ENCODE measurements around the gene IRF2BPL.
A peak's percentile ranks its signal among the peaks of the same experiment; 100 is the strongest.

The IRF2BPL gene

DNA sequence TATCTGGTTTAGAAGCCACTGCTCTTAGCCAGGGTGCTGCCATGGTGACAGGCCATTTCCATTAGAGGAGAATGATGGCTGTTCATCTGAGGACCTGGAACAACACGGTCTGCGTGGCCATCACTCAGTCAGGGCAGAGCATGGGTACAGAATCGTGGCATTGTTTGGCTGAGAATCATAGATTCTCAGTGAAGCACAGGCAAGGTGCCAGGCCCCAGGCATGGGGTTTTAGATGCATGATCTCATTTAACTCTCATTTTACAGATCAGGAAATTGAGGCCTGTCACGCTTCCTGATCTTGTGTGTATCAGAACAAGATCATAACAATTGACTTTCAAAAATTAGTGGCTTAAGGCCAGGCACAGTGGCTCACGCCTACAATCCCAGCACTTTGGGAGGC is 26.8 kb upstream of the IRF2BPL start:
- no peak for DNase-seq (ENCODE audit: low read depth in 1 of 2, low spot score in 1 of 2)

DNA sequence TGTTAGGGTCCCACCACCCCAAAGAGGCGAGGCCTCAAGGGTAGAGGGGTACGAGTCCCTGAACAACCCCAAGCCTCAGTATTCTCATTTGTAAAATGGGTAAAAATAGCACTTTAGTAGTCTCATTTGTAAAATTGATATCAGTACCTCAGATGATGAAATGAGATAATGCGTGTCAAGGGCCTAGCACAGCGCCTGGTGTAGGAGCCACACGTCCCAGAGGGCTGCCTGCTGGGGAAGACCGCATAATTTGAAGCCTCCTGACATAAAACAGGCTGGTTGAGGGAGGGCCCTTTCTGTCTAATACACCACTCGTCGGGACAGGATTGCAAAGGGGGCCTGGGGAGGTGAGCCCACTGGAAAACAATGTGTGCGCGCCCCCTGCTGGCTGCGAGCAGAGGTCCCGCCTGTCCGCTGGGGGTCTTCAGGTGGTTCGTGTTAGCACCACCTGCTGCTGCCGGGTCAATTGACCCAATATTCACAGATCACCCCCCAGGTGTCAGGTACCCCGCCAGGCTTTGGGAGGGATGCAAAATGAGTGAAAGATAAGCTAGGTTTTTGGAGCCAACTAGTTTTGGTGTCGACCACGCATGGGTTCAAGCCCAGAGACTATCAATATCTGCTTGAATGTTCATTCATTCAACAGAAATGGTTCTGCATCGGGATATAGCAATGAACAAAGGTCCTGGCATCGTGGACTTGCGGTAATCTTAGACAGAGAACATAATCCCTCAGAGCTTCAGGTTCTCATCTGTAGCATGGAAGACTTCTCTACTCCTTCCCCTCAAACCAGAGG is 24.7 kb upstream of the IRF2BPL start:
- peak; percentile 50 to 67 for DNase-seq (ENCODE audit: low read depth in 1 of 2, low spot score in 1 of 2)

DNA sequence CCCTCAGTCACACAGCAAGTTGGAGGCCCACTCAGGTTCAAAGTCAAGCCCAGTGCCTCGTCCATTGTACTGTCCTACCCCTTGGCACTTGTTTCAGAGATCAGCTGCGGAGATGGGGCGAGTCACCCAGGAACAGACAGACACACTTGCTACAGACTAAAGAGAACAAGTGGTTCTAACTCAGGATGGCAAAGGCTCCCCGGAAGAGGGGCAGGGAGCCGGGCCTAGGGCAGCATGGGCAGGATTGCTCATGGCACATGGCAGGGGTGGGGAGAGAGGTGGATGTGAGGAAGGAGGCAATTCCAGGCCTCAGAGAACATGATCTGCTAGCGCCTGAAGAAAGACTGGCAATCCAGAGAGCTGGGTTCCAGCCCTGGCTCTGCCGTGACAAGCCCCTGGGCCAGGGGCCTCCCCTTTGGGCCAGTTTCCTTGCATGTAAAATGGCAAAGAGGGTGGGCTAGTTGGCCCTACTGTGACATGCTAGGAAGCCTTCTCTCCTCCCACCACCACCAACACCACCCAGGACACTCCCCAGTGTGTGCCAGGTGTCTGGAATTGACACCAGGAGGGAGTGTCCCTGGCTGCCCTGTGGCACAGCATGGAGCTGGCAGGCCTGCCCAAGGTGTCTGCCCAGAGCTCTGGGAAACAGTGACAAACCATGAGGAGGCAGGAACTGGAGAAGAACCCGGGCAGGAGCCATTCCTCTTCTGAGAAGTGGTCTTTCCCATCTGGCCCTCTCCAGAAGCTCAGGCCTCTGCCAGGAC is 24.0 kb upstream of the IRF2BPL start:
- no peak for DNase-seq (ENCODE audit: low read depth in 1 of 2, low spot score in 1 of 2)

DNA sequence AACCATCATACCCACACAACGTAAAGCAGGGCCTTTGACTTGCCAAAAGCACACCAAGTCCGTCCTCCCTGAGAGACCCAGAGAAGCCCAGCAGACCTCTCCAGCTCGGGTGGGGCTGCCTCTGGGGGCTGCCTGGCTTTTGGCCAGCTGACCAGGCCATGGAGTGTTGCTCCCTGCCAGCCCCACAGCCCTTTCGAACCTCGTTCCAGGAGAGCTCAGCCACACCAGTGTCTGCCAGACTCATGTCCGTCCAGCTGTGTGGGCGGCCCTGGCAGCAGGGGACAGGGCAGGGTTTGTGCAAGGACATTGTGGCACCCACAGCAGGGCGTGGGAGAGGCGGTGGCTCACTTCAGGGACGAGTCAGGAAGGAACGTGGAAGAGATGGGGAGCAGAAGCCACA is 22.6 kb upstream of the IRF2BPL start:
- no peak for DNase-seq (ENCODE audit: low read depth in 1 of 2, low spot score in 1 of 2)

DNA sequence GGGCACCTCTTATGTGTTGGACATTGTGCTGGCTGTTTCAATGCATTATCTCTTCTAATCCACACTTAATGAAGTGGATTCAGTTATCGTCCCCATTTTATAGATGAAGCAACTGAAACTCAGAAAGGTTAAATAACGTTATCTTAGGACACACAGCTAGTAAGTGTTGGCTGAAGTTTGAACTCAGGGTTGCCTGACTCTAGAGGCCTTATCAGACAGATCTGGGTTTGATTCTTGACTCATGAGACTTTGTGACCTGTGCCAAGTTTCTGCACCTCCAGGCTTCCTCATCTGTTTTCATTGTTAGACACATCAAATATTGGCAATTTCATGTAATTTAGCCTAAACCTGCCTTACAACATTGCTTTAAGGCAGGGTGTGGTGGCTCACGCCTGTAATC is 18.2 kb upstream of the IRF2BPL start:
- DNase-seq (ENCODE audit: low read depth in 1 of 2, low spot score in 1 of 2): no peak

DNA sequence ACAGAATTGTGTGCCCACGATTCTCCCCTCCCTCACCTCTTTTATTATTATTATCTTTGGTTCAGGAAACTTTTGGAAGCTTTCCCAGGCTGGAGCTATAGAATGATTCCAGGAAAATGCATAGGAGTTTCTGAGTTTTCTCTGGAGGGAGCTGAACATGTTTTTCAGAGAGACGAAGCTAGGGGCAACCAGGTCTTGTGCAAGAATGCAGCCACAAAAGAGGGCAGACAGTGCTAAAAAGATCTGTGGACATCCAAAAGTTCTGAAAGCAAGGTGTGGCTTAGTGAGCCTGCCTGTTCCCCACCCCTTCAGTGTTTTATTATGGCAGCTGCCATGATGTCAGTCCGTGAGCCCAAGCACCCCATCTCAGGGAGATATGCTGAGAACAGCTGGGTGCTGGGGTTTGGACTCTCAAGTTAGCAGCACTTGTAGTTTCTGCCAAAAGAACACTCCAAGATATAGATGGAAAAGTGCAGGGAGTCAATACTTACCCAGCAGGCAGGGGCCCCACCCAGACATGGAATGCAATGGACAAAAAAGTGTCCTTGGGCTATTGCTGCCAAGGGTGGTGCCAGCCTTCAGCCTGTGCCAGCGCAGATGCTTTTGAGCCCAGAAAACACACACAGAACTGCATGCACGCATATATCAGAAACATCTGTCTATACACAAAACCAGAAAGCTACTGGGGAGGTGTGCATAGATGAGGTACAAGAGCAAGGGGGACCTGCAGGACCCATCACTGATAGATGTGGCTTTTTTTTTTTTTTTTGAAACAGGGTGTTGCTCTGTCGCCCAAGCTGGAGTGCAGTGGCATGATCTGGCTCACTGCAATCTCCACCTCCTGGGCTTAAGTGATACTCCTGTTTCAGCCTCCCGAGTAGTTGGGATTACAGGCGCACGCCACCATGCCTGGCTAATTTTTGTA is 17.0 kb upstream of the IRF2BPL start:
- no peak for DNase-seq (ENCODE audit: low read depth in 1 of 2, low spot score in 1 of 2)

DNA sequence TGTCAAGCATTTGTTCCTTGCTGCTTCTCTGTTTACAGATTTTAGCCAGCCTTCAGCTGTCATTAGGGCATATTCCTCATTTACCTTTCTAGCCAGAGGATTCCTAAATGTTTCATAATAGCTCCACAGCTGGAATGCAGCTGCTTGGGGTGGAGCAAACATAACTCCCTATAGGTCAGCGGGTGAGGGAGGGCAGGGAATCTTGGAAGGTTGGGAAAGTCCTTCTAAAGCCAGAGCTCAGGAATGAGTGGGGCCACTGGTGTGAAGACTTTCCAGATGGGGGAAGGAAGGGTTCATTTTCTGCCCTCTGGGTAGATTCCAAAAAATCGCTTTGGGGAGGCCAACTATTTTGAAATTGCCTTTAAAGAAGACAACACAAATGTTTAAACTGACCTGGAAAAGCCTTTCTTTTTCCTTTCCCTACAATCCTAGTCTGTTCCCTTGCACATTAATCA is 16.3 kb upstream of the IRF2BPL start:
- no peak for DNase-seq (ENCODE audit: low read depth in 1 of 2, low spot score in 1 of 2)

DNA sequence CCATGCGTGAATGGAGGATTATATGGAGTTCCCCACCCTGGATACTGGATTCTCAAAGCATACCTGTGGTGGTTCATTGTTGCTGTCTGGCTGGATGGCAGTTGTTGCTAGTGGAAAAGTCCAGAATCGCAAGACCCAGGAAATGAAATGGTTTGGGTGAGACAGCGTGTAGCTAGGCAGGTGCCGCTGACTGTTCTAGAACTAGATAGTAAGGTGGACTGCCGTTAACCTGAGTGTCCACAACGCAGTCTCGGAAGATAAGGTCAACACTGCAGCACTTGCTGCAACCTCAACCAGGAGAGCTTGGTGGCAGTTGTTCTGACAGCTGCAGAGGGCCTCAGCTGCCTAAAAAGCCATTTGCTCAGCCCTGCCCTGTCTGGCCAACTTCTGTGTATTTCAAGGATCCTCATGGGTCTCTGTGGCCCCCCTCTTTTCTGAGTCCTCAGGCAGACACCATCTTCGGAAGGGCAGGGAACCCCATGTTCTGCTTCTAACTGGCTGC is 15.5 kb upstream of the IRF2BPL start:
- no peak for DNase-seq (ENCODE audit: low read depth in 1 of 2, low spot score in 1 of 2)

DNA sequence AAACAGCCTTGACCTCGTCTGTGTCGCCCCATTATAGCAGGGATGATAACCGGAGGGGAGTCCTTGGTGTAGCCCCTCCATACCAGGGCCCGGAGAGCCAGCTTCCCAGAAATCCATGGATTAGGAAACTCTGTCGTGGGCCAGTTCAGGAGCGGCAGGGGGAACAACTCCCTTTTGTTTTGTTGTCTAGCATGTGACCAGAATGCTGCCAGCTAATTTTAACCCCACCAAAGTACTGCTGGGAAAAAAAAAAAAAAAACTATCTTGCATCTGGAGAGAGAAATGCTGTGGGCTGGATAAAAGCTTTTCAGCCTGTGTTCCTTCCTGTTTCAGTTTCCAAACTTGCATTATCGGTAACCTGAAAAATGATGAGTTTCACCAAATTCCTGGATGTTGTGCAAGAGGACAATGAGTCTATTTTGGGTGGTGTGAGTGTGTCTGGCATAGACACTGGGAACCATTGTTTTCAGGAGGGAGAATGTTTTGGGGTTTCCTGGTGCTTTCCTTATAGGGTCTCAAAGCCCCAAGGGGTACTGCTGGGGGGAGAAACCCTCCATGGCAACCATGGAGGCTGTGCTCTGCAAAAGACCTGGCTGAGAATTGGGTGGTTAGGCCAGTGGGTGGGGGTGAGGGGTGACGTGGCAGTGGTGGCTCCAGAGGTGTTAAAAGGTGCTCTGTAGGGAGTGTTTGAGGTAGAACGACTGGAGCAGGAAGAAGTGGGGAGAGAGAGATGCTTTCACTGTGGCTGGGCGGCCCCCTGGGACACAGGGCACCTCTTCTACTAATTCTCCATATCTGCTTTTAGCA is 14.9 kb upstream of the IRF2BPL start:
- DNase-seq (ENCODE audit: low read depth in 1 of 2, low spot score in 1 of 2): peak in 1 of 2 donors; percentile 23

DNA sequence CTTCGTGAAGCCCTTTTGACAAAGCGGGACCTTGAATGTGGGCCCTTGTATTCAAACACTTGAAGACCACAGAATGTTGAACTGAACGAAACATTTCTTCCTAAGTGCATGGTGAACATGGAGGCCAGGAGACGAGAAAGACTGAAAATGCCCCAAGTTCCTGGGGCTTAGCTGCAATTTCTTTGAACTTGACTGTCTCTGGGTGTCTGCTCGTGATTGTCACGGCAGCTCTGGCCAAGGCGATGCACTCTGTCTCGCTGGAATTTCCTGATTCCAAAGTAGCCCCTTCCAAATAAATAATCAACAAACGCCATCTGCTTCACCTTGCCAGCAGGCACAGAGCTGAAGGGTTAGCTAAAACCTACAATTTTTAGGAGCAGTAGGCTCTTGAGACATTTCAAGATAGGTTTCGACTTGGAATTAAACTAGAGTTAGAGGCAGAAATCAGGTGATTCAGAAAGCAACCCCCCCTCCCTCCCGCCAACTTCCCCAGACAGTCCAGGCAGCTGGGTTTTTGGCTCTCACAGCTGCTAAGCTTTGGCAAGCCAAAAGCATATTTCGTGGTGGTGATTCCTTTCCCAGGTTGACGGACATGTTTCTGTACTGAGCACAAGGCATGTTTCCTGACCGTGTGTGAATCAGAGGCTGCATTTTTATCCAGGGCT is 13.5 kb upstream of the IRF2BPL start:
- no peak for DNase-seq (ENCODE audit: low read depth in 1 of 2, low spot score in 1 of 2)

DNA sequence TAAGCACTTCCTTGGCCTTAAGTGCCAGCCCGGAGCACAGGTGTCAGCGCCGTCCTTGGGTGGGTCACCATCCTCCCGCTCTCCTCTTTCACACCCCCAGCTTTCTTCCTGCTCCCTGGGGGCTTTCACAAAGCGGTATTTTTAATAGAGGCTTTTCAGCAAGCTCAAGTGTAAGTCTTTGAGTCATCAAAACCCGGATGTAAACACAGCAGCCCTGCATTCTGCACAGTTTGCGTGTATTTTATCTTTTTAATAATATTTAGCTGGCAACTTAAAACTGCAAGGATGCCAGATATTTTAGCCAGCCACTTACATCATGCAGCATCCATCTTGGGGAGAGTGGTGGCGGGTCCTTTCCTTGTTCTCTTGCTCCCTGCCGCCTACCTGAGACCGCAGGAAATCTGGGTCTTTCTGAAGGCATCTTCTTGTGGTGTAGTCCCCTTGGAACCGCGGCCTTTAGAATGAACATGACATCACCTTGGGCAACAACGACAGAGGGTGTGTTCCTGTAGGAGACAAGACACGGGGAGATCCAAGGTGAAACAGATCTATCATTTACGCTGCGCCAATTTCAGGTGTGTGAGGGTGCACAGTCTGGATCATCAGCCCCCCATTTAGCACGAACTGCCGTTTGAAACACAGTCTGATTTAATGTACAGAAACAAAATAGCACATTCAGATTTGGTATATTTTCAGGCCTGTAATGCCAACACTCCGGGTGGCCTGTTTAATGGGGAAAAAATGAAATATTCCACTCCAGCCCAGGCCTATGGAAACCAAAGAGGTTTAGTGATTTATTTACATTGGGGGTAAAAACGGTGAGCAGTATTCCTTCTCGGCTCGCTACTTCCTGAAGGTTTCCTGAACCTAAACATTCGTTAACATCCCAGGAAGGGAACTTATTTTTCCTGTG is 12.5 kb upstream of the IRF2BPL start:
- no peak for DNase-seq (ENCODE audit: low read depth in 1 of 2, low spot score in 1 of 2)

DNA sequence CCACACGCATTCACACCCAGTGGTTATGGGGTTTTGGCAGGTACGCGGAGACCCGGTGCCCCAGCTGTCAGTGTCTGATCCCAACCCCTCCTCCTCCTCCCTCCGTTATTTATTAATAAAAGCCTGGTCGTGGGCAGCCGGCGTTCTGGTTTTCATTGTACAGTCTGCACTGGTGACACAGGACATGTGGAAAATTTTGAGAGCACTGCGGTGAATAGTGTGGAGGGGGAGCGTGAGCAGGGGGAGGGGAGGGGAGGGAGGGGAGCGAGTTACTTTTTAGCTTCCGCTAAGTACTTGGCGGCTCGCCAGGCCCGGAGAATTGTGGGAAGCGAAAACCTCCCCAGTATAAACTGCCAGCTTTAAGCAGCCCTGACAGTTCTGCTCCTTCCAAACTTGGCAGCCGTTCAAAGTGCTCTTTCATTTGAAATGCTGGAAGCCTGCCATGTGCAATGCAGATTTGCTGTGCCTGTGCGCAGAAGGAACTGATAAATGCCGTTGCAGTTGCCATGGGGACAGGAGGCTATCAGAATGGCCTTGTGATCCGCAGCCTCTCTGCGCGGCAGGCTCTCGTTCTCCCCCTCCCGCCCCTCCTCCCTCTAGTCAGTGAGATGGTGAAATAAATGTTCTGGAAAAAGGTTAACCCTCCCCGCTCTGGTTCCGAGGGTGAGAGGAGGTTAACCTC is 11.7 kb upstream of the IRF2BPL start:
- peak; percentile 88 to 99 for DNase-seq (ENCODE audit: low read depth in 1 of 2, low spot score in 1 of 2)

DNA sequence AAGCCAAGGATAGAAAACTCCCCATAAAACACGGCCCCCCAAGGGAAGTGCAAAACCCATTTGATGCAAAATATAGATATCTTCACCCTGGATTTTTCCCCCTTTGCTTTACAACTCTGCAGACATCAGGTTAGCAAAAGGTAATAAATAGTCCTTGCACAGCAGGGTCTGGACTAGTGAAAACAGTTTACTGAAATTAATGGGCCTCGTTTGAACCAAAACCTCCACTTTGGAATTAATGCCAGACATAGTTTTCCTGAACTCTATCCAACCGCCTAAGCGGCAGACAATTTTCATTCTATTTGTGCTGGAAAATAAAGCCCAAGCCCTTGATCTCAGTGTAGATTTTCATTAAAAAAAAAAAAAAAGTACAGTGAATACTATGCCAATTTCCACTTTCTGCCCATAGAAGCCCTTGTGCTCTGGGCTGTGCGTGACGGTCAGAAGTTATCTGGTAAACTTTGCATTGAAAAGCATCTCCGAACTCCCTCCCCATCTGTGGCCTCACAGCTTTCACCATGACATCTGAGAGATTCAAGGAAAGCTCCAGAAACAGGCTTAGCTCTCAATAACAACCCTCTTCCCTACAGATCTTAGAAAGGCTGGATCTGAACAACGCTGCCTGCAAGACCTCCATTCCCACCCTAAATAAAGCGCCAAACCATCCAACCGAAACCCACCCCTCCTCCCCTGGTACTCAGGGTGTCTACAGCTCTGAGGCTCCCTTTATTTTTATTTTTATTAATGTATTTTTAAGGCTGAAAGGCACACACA is 11.0 kb upstream of the IRF2BPL start:
- no peak for DNase-seq (ENCODE audit: low read depth in 1 of 2, low spot score in 1 of 2)

DNA sequence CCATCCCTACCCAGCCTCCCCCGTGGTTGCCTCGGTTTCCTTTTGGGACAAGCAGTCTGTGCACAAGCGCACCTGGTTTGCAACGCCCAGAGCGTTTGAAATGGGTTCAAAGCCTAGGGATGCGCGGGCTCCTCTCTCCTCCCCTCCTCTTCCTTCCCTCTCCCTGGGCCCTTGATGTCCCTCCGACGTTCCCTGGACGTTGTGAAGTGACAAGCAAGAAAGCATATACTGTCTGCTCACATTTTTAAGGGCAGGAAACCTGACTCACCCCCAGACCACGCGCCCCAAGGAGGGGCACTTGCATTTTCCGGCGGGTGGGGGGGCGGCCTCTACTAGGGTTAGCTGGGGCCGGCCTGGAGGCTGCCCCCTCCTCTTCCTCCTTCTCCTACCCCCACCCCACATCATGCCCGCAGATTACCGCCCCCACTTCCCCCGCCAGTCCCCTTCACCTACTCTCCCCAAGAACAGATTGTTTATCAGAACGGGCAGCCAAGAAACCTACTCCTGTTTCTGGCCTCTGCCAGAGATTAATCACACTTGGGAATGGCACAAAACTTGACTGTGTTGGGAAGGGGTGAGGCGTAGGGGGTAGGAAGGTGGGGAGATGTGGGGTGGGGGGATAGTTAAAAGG is 9.5 kb upstream of the IRF2BPL start:
- peak; percentile 28 to 31 for DNase-seq (ENCODE audit: low read depth in 1 of 2, low spot score in 1 of 2)

DNA sequence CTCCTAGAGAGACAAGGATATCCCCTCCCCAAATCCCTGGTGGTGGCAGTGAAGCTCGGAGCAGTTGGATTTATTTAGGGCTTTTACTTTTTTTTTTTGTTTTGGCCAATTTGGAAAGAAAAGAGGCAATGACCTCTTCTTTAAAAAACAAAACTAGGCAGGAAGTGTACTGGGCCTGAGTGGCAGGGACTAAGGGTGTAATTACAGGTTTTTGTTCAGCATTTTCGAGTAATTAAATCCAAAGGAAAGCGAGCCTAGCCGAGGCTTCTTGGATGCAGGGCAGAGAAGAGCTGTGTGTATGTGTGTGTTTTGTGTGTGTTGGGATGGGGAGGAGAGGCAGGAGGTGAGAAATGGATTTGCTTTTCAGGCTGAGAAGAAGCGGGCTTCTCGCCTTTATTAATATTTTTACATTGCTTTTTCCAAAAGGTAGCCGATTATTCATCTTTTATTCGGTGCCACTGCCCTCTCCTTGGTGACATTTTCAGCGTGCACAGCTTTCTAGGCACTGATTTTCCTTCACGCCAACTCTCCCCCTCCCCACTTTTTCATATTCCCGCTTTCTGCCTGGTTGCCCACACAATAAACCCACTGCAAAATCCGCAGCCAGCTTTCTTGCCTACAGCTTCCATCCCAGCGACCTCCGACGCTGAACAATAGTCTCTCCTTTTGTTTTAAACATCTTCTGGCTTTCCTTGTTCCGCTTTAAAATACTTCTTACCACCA is 8.9 kb upstream of the IRF2BPL start:
- no peak for DNase-seq (ENCODE audit: low read depth in 1 of 2, low spot score in 1 of 2)

DNA sequence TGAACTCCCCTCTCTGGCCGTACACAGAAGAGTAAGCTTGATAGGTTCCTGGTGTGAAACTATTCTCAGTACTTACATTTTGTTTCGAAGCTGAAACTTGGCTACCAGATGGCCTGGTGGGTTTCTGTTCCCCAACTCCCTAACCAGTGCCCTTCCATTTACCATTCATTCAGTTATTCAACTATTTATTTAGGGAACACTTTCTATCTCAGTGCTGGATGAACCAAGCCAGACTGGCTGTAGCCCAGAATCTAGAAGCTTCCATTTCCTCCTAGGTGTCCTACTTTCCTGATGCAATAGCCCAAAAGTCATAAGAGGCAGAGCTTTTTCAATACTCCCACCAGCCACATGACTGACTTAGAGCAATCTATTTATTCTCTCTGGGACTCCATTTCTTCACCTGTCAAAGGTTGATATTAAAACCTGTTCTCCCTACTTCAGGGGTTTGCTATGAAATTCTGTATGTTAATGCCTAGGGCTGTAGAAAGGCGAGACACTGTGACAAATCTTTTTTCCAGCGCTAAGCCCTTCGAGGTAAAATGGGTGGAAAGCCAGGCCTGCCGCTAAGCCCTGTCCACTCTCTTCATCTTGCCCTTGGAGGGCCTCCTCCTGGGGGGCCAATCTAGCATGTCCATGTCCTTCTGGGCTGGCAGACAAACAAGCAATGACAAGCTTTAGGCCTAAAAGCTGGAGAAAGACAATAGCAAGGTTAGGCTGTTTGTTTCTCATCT is 8.1 kb upstream of the IRF2BPL start:
- no peak for DNase-seq (ENCODE audit: low read depth in 1 of 2, low spot score in 1 of 2)

Data from activated T-helper 1 cell treated with anti-CD3 and anti-CD28 coated beads, Interleukin-2, amount 50 U/mL, for 16 hours (primary cell).